ENCODE results near the gene BCL11A. TPM values are rescaled to one million over a fixed set of nuclear protein-coding genes. Genes with fewer than 3 reads are reported as not detected.

The BCL11A gene
- total RNA-seq, 4 donors from 2014 or later = 0.28 to 5.0 (median 1.1) TPM

- no peak for TF ChIP-seq CTCF (IDR thresholded peaks at IDR 0.05)
- no peak for DNase-seq (ENCODE audit: low spot score)
- ATAC-seq (ENCODE audit: low FRiP score) = no peak
Observed at GRCh38 chr2:60522462-60522861, 31.0 kb downstream of the BCL11A start.

GRCh38 chr2:60521626-60522025 lies 31.8 kb downstream of the BCL11A start:
- ATAC-seq (ENCODE audit: low FRiP score) (no peak), DNase-seq (ENCODE audit: low spot score) (no peak)
- TF ChIP-seq CTCF (IDR thresholded peaks at IDR 0.05) = no peak

- no peak for TF ChIP-seq CTCF (IDR thresholded peaks at IDR 0.05)
- ATAC-seq (ENCODE audit: low FRiP score) (no peak), DNase-seq (ENCODE audit: low spot score) (no peak)
Observed at GRCh38 chr2:60520917-60521539, 32.4 kb downstream of the BCL11A start.

GRCh38 chr2:60520151-60520876 lies 33.1 kb downstream of the BCL11A start:
- no peak for ATAC-seq (ENCODE audit: low FRiP score)
- DNase-seq (ENCODE audit: low spot score) = no peak
- TF ChIP-seq CTCF (IDR thresholded peaks at IDR 0.05) = no peak

GRCh38 chr2:60519231-60519863 lies 34.1 kb downstream of the BCL11A start:
- no peak for TF ChIP-seq CTCF (IDR thresholded peaks at IDR 0.05)
- DNase-seq (ENCODE audit: low spot score) = no peak
- no peak for ATAC-seq (ENCODE audit: low FRiP score)

GRCh38 chr2:60518567-60518966 lies 34.9 kb downstream of the BCL11A start:
- TF ChIP-seq CTCF (IDR thresholded peaks at IDR 0.05) = no peak
- DNase-seq (ENCODE audit: low spot score) (no peak), ATAC-seq (ENCODE audit: low FRiP score) (no peak)
